Duodenal mucosa (tissue), 2 donors: Measurements from ENCODE around the gene ZFYVE27.

Source experiments
- H3K27ac ChIP-seq: one replicate; pipeline ENCODE4 v1.7.0; 2013; ENCODE audit warnings: low read depth, low read length
- H3K27me3 ChIP-seq, 2 donors: one replicate each; pipeline ENCODE4 v1.7.0; 2013; ENCODE audit warnings: low read length in 2 of 2, control low read depth in 1 of 2; ENCODE audit not compliant: insufficient read depth in 2 of 2, control insufficient read depth in 1 of 2
- H3K36me3 ChIP-seq, 2 donors: one replicate each; pipeline ENCODE4 v1.7.0; 2013; ENCODE audit warnings: low read length in 2 of 2, control low read depth in 1 of 2; ENCODE audit not compliant: insufficient read depth in 2 of 2, control insufficient read depth in 1 of 2
- H3K4me1 ChIP-seq, 2 donors: one replicate each; pipeline ENCODE4 v1.7.0; 2013; ENCODE audit warnings: low read length in 2 of 2, control low read depth in 1 of 2; ENCODE audit not compliant: insufficient read depth in 2 of 2, control insufficient read depth in 1 of 2
- H3K4me3 ChIP-seq, 2 donors: one replicate each; pipeline ENCODE4 v1.7.0; 2013; ENCODE audit warnings: low read length in 2 of 2, low read depth in 1 of 2
- H3K9ac ChIP-seq, 2 donors: one replicate each; pipeline ENCODE4 v1.7.0; 2013; ENCODE audit warnings: low read length in 2 of 2, low read depth in 1 of 2
- H3K9me3 ChIP-seq, 2 donors: one replicate each; pipeline ENCODE4 v1.7.0; 2013; ENCODE audit warnings: low read length in 2 of 2, control low read depth in 1 of 2; ENCODE audit not compliant: control insufficient read depth in 1 of 2

The ZFYVE27 gene

GRCh38 chr10:97810446-97810845, 73.5 kb downstream of the ZFYVE27 start:
- Histone ChIP-seq H3K36me3 (no peaks in the 10 kb centered on the region), H3K9me3 (no peaks in the 10 kb centered on the region), H3K4me3 (no peak overlapping the region), H3K27me3 (no peaks in the 10 kb centered on the region), H3K9ac (no peak overlapping the region), H3K27ac (no peak overlapping the region), H3K4me1 (peaks cover 0 to 5% of the 10 kb centered on the region in 2 donors)
